ENCODE measurements around the gene MICAL3. TPM values are rescaled to one million over a fixed set of nuclear protein-coding genes. Genes with fewer than 3 reads are reported as not detected.

Gene MICAL3
- total and polyA plus RNA-seq, 9 of the 15 experiments (the other 6 are each of a cell fraction or from before 2014, with no cell fraction given), result 0.53 to 32.1 (median 12.3) TPM

GRCh38 chr22:17945156-17945887 lies 79.0 kb downstream of the MICAL3 start (continued):
- no peak for TF ChIP-seq RBM22 (IDR thresholded peaks at IDR 0.05; ENCODE audit: low read depth, low read length, poor library complexity, severe bottlenecking)
- no peak for TF ChIP-seq DACH1 (IDR thresholded peaks at IDR 0.05; ENCODE audit: partially characterized antibody)
- TF ChIP-seq KAT8 (IDR thresholded peaks at IDR 0.05; ENCODE audit: low read depth), result no peak
- no peak for TF ChIP-seq FOXP4 (CRISPR knock-in tag; IDR thresholded peaks at IDR 0.05; ENCODE audit: borderline replicate concordance)
- TF ChIP-seq NFIC (IDR thresholded peaks at IDR 0.05), result no peak
- no peak for TF ChIP-seq CHAMP1 (IDR thresholded peaks at IDR 0.05)
- TF ChIP-seq TAL1 (IDR thresholded peaks at IDR 0.05), result no peak

Measured in K562 (cell line).